BLaER1 (cell line): Measurements from ENCODE around the gene SLC25A24.

Experiments
- H3K27ac ChIP-seq: shearing (Covaris generic); formaldehyde crosslinking; 2 replicates; pipeline ENCODE4 v1.8.1; 2022
- H3K27me3 ChIP-seq: shearing (Covaris generic); formaldehyde crosslinking; 2 replicates; pipeline ENCODE4 v1.8.1; 2022
- H3K36me3 ChIP-seq: shearing (Covaris generic); formaldehyde crosslinking; 2 replicates; pipeline ENCODE4 v1.8.1; 2022
- H3K4me1 ChIP-seq: shearing (Covaris generic); formaldehyde crosslinking; 2 replicates; pipeline ENCODE4 v1.8.1; 2022
- H3K4me2 ChIP-seq: shearing (Covaris generic); formaldehyde crosslinking; 2 replicates; pipeline ENCODE4 v1.8.1; 2022
- H3K4me3 ChIP-seq: shearing (Covaris generic); formaldehyde crosslinking; 2 replicates; pipeline ENCODE4 v1.8.1; 2022
- H3K9ac ChIP-seq: shearing (Covaris generic); formaldehyde crosslinking; 2 replicates; pipeline ENCODE4 v1.8.1; 2022
- H3K9me3 ChIP-seq: shearing (Covaris generic); formaldehyde crosslinking; 2 replicates; pipeline ENCODE4 v1.8.1; 2022
- H4K20me1 ChIP-seq: shearing (Covaris generic); formaldehyde crosslinking; 2 replicates; pipeline ENCODE4 v1.8.1; 2022
- Cebpa-rat ChIP-seq: shearing (Covaris generic); IDR thresholded peaks from 2 replicates; pipeline ENCODE4 v1.8.1; 2022

The SLC25A24 gene

GRCh38 chr1:108130794-108131193 is 69.3 kb downstream of the SLC25A24 start:
- peaks cover 34% of the 10 kb centered on the region for H3K9me3 ChIP-seq
- H3K4me1 ChIP-seq, result peaks cover 15% of the 10 kb centered on the region
- peaks cover 32% of the 10 kb centered on the region for H3K36me3 ChIP-seq
- H3K4me2 ChIP-seq, result no peak overlapping the region
- TF ChIP-seq Cebpa-rat, result no peak
- no peaks in the 10 kb centered on the region for H3K27me3 ChIP-seq
- no peaks in the 10 kb centered on the region for H4K20me1 ChIP-seq
- H3K4me3 ChIP-seq, result no peak overlapping the region
- H3K27ac ChIP-seq, result no peak overlapping the region
- no peak overlapping the region for H3K9ac ChIP-seq

GRCh38 chr1:108129999-108130398 is 70.1 kb downstream of the SLC25A24 start:
- H3K9me3 ChIP-seq, result peaks cover 34% of the 10 kb centered on the region
- no peak overlapping the region for H3K4me3 ChIP-seq
- H3K9ac ChIP-seq, result no peak overlapping the region
- no peak overlapping the region for H3K27ac ChIP-seq
- no peak for TF ChIP-seq Cebpa-rat
- H3K27me3 ChIP-seq, result no peaks in the 10 kb centered on the region
- no peaks in the 10 kb centered on the region for H4K20me1 ChIP-seq
- H3K36me3 ChIP-seq, result peaks cover 32% of the 10 kb centered on the region
- peaks cover 23% of the 10 kb centered on the region for H3K4me1 ChIP-seq
- H3K4me2 ChIP-seq, result no peak overlapping the region

GRCh38 chr1:108125312-108126138 is 74.6 kb downstream of the SLC25A24 start:
- Histone ChIP-seq H3K9me3 (peaks cover 13% of the 10 kb centered on the region), H3K9ac (no peak overlapping the region), H3K27ac (0 out of 2 replicates have a peak overlapping the region, but pooled peaks have one; percentile 7), H3K4me3 (no peak overlapping the region), H4K20me1 (no peaks in the 10 kb centered on the region), H3K36me3 (no peaks in the 10 kb centered on the region), H3K27me3 (no peaks in the 10 kb centered on the region), H3K4me2 (peak overlapping the region; percentile 59), H3K4me1 (peaks cover 62% of the 10 kb centered on the region)
- TF ChIP-seq Cebpa-rat, result no peak

- H3K4me2 ChIP-seq, result peak overlapping the region; percentile 59
- H3K9ac ChIP-seq, result peak overlapping the region; percentile 4; the same call in 1 of the 2 replicates
- no peaks in the 10 kb centered on the region for H3K36me3 ChIP-seq
- H4K20me1 ChIP-seq, result no peaks in the 10 kb centered on the region
- no peak for TF ChIP-seq Cebpa-rat
- H3K27ac ChIP-seq, result peak overlapping the region; percentile 7; the same call in 1 of the 2 replicates
- H3K9me3 ChIP-seq, result peaks cover 13% of the 10 kb centered on the region
- H3K4me1 ChIP-seq, result peaks cover 70% of the 10 kb centered on the region
- no peaks in the 10 kb centered on the region for H3K27me3 ChIP-seq
- no peak overlapping the region for H3K4me3 ChIP-seq
Observed at GRCh38 chr1:108124622-108125311, 75.4 kb downstream of the SLC25A24 start.

- H3K9ac ChIP-seq, result peak overlapping the region; percentile 4; the same call in 1 of the 2 replicates
- peaks cover 13% of the 10 kb centered on the region for H3K9me3 ChIP-seq
- peak overlapping the region; percentile 59 for H3K4me2 ChIP-seq
- H3K4me1 ChIP-seq, result peaks cover 77% of the 10 kb centered on the region
- H3K27me3 ChIP-seq, result no peaks in the 10 kb centered on the region
- H4K20me1 ChIP-seq, result no peaks in the 10 kb centered on the region
- no peak overlapping the region for H3K4me3 ChIP-seq
- no peak for TF ChIP-seq Cebpa-rat
- H3K27ac ChIP-seq, result 0 out of 2 replicates have a peak overlapping the region, but pooled peaks have one; percentile 7
- no peaks in the 10 kb centered on the region for H3K36me3 ChIP-seq
Observed at GRCh38 chr1:108124023-108124422, 76.1 kb downstream of the SLC25A24 start.

- TF ChIP-seq Cebpa-rat, result no peak
- H3K4me1 ChIP-seq, result peaks cover 89% of the 10 kb centered on the region
- no peaks in the 10 kb centered on the region for H4K20me1 ChIP-seq
Observed at GRCh38 chr1:108121358-108122143, 78.6 kb downstream of the SLC25A24 start.

GRCh38 chr1:108120163-108120562 is 80.0 kb downstream of the SLC25A24 start:
- Histone ChIP-seq H3K9ac (no peak overlapping the region), H3K4me3 (no peak overlapping the region), H3K4me2 (peak overlapping the region; percentile 69), H4K20me1 (no peaks in the 10 kb centered on the region), H3K36me3 (no peaks in the 10 kb centered on the region), H3K27me3 (no peaks in the 10 kb centered on the region), H3K9me3 (peaks cover 13% of the 10 kb centered on the region), H3K27ac (no peak overlapping the region), H3K4me1 (peaks cover 76% of the 10 kb centered on the region)
- TF ChIP-seq Cebpa-rat, result no peak

More at GRCh38 chr1:108121358-108122143, 78.6 kb downstream of the SLC25A24 start:
- H3K4me3 ChIP-seq, result no peak overlapping the region
- no peak overlapping the region for H3K9ac ChIP-seq
- H3K9me3 ChIP-seq, result peaks cover 13% of the 10 kb centered on the region
- H3K36me3 ChIP-seq, result no peaks in the 10 kb centered on the region
- H3K27me3 ChIP-seq, result no peaks in the 10 kb centered on the region
- H3K4me2 ChIP-seq, result peak overlapping the region; percentile 69; the same call in 1 of the 2 replicates
- H3K27ac ChIP-seq, result no peak overlapping the region

GRCh38 chr1:108119500-108119899 is 80.6 kb downstream of the SLC25A24 start:
- peaks cover 76% of the 10 kb centered on the region for H3K4me1 ChIP-seq
- H3K27ac ChIP-seq, result no peak overlapping the region
- no peaks in the 10 kb centered on the region for H3K27me3 ChIP-seq
- no peak overlapping the region for H3K9ac ChIP-seq
- H3K36me3 ChIP-seq, result no peaks in the 10 kb centered on the region
- H3K9me3 ChIP-seq, result peaks cover 13% of the 10 kb centered on the region
- peak overlapping the region; percentile 69 for H3K4me2 ChIP-seq
- H4K20me1 ChIP-seq, result no peaks in the 10 kb centered on the region
- TF ChIP-seq Cebpa-rat, result no peak
- no peak overlapping the region for H3K4me3 ChIP-seq
